Kidney epithelial cell (primary cell): ENCODE measurements around the gene ATP8B2. TPM values are rescaled to one million over a fixed set of nuclear protein-coding genes. Genes with fewer than 3 reads are reported as not detected.
A peak's percentile ranks its signal among the peaks of the same experiment; 100 is the strongest.

Experiments
- DNase-seq: peaks from one replicate; pipeline ENCODE4 v3.0.0-alpha.2; 2010; ENCODE audit warnings: low read depth
- H3K27me3 ChIP-seq: 2 replicates; pipeline ENCODE4 v1.6.0; 2011; ENCODE audit warnings: low read length; ENCODE audit not compliant: control insufficient read depth, insufficient read depth
- H3K36me3 ChIP-seq: 2 replicates; pipeline ENCODE4 v1.5.1; 2011; ENCODE audit warnings: low read length; ENCODE audit not compliant: control insufficient read depth, insufficient read depth
- H3K4me3 ChIP-seq: 2 replicates; pipeline ENCODE4 v1.5.1; 2011; ENCODE audit warnings: low read depth, mild to moderate bottlenecking, control low read depth, low read length
- total RNA-seq: library from RNA; depleted of rRNA; stranded (reverse); fragments of >200 nt; gene quantifications from 2 replicates; pipeline ENCODE4 v1.2.3, GENCODE V29; 2015
- TF ChIP-seq, protein P1 (sequence below): IDR thresholded peaks from 2 replicates; pipeline ENCODE4 v1.5.1; 2011; ENCODE audit warnings: mild to moderate bottlenecking, moderate library complexity, low read length, control low read depth, inconsistent platforms; ENCODE audit not compliant: insufficient read depth, poor library complexity, severe bottlenecking

Gene ATP8B2
- total RNA-seq, 1 donor from 2014 or later = 45.2 TPM

DNA sequence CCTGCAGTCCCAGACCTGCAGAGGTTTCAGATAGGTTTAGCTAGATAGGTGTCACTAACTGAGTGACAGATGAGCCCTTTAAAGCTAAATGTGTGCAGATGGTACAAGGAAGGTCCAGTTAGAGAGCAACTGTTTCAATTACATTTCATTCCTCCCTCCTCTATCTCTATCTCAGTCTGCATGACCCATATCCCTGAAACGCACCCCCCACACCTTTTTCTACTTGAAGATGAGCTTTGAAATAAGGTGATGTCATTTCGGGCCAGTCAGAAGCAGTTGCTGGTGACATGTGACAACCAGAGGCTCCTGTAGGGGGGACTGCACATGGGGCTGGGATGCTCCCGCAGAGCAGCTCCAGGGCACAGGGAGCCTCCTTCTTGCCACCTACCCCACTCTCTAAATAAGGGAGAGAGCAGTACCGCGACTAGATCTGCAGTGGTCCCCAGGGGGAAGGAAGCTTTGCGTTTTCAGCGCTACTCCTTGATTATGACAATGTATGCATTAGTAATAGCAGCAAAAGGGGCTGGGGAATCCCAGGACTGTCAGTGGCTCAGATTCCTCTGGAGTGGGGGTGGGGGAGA lies 4.3 kb downstream of the ATP8B2 start:
- Histone ChIP-seq H3K27me3 (no peaks in the 10 kb centered on the region), H3K36me3 (peaks cover 1% of the 10 kb centered on the region), H3K4me3 (no peak overlapping the region)
- TF ChIP-seq, protein P1, sequence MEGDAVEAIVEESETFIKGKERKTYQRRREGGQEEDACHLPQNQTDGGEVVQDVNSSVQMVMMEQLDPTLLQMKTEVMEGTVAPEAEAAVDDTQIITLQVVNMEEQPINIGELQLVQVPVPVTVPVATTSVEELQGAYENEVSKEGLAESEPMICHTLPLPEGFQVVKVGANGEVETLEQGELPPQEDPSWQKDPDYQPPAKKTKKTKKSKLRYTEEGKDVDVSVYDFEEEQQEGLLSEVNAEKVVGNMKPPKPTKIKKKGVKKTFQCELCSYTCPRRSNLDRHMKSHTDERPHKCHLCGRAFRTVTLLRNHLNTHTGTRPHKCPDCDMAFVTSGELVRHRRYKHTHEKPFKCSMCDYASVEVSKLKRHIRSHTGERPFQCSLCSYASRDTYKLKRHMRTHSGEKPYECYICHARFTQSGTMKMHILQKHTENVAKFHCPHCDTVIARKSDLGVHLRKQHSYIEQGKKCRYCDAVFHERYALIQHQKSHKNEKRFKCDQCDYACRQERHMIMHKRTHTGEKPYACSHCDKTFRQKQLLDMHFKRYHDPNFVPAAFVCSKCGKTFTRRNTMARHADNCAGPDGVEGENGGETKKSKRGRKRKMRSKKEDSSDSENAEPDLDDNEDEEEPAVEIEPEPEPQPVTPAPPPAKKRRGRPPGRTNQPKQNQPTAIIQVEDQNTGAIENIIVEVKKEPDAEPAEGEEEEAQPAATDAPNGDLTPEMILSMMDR = no peak
- no peak for DNase-seq

DNA sequence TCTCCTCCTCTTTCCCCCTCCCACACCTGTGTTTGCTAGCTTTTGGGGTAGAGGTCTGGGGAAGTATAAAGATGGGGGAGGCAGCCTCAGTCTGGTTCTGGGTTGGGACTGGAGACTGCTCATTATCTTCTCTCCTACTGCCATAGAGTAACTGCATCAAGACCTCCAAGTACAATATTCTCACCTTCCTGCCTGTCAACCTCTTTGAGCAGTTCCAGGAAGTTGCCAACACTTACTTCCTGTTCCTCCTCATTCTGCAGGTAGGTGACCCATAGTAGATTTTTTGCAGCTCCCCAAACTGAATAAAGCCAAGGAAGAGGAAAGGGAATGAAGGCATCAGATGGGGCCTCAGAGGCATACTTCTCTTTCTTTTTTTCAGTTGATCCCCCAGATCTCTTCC lies 5.3 kb downstream of the ATP8B2 start:
- TF ChIP-seq, protein P1 = no peak
- Histone ChIP-seq H3K36me3 (peaks cover 1% of the 10 kb centered on the region), H3K4me3 (no peak overlapping the region), H3K27me3 (no peaks in the 10 kb centered on the region)
- no peak for DNase-seq

- no peak for DNase-seq
- Histone ChIP-seq H3K4me3 (no peak overlapping the region), H3K27me3 (no peaks in the 10 kb centered on the region), H3K36me3 (peaks cover 2% of the 10 kb centered on the region)
- TF ChIP-seq, protein P1 = no peak
Observed at GRCh38 chr1:154334079-154335024, 9.0 kb downstream of the ATP8B2 start.

DNA sequence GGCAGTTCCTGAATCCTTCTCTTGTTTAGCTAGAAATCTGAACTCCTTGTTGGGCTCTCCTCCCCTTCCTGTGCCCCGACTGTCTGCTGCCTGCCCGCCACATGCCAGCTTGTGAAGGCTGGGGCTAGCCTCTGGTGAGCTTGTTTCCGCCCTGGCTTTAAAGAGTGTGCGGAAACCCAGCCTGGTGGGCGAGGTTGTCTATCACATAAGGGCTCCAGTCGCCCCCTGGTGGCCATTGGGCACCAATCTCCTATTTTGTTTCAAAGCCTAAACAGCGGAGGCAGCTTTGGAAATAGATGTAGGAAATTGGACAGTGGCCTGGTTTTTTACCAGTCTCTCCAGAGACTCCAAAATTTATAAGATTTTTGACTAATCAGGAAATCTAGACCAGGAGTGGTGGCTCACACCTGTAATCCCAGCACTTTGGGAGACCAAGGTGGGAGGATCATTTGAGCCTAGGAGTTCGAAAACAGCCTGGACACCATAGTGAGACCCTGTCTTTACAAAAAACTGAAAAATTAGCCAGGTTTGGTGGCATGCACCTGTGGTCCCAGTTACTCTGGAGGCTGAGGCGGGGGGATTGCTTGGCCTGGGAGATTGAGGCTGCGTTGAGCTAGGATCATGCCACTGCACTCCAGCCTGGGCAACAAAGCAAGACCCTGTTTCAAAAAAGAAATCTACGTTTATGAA lies 9.8 kb downstream of the ATP8B2 start:
- peaks cover 2% of the 10 kb centered on the region for H3K36me3 ChIP-seq
- H3K27me3 ChIP-seq = no peaks in the 10 kb centered on the region
- peak; percentile 49 for DNase-seq
- H3K4me3 ChIP-seq = no peak overlapping the region
- TF ChIP-seq, protein P1 = peak; percentile 89

DNA sequence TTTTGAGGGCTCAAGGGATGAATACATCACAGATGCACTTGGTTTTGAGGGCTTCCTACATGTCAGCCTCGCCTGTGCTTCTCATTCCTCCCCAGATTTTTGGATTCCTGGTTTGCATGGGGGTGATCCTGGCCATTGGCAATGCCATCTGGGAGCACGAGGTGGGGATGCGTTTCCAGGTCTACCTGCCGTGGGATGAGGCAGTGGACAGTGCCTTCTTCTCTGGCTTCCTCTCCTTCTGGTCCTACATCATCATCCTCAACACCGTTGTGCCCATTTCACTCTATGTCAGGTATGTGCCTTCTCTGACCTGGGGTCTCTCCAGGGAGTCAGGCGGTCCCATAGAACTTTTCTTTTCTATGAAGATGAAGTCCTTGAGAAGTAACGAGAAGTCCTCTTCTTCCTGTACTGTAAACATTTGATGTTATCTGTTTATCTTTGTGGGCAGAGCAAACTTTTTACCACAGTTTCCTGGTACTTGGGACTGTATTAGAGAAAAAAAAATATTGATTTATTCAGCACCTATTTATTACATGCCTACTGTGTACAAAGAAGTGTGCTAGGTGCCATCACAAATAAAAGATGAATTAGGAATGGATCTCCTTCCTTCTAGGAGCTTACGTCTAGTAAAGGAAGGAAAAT lies 12.0 kb downstream of the ATP8B2 start:
- Histone ChIP-seq H3K36me3 (peaks cover 1% of the 10 kb centered on the region), H3K27me3 (no peaks in the 10 kb centered on the region), H3K4me3 (no peak overlapping the region)
- DNase-seq = no peak
- TF ChIP-seq, protein P1 = no peak
